ENCODE measurements around the gene IRX4.

The IRX4 gene

DNA sequence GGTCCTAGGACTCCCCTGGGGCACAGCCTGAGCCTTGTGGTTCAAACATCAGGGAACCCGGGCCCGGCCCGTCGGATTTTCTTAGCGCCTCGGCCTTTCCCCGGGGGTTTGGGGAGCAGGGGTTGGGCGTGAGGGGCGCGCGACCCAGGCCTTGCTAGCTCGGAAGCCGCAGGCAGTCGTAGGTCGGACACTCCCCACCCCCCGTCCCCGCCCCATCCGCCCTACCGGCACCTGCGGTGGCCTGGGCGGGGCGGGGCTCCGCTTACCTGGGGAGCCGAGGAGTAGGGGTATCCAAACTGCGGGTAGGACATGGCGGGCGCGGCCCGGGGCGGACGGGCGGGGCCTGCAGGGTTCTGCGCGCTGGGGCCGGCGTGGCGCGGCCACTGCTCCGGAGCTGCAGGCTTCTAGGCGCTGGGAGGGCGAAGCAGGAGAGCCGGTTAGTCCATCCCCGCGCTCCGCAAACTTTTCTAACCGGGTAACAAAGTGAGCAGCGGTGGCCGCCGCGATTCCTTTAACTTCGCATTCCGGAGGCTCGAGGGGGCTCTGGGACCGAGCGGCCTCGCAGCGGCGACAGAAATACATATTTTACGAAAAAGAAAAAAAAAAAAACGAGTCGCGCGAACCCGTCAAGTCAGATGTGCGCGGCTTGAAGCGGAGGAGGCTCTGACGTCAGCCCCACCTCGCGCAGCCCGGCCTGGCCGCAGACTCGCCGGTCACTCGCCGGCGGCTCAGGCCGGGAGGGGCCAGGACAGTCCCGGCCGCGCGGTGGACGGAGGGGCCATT lies at the start of gene IRX4:
Gene IRX4, minus strand, starts transcription at position 589 of the 783 bp plus-strand sequence. Its CDS starts 278 bp downstream, at position 311.
- DNase-seq, result peak; percentile 44

DNA sequence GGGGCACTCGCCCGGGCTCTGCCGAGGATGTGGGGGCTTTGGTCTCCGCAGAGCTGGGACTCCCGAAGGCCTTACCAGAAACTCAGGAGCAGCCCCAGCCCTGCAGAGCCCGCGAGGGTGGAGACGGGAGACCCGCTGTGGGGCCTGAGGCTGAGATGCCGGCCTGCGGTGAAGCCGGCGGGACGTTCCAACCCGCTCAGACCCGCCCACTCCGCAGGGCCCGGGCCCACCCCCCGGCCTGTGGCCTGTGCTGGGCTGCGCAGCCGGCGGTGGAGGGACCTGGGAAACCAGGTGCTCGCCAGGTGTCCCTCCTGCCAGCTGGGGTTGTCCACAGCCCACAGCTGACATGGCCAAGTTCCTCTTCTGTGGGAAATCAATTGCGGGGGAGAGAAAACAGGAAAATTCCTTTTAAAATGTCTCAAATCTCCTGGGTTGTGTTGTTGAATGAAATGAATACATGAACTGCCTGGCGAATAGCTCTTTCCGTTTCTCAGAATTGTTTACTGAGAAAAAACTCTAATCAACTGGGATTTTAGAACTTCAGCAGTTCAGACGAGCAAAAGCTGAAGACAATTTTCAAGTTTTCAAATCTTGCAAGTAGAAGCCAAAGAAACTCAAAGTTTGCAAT lies 49.0 kb upstream of the IRX4 start:
- no peak for DNase-seq

DNA sequence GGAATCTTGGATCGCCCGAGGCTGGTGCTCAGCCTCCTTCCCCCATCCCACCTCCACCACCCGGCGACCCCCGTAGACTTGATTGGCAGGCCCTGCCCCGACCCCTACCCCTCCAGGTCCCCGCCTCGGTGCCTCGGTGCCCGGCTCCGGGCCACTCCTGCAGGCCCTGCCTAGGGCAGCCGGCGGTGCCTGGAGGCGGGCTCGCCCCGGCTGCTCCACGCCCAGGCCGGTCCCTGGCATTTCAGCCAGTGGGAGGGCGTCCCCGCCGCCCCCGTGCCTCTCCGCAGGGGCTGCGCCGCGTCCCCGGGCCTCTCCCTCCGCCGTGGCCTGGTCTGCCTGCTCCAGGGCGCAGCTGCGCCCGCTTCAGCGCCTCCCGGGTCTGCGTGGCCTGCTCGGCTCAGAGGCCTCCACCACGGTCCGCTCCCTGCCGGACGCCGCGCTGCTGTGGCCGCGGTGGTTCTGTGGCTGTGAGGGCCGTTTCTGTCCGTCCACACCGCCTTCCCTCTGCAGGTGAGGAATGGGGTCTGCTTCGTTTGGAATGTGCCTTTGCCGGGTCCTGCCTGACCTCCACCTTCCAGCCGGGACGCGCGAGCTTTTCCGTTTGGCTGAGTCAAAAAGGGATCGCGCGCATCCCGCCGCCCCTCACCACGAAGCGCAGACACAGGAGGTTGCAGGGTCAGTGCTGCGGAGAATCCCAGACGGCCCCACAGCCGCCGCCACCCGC lies 48.3 kb upstream of the IRX4 start:
- no peak for DNase-seq

DNA sequence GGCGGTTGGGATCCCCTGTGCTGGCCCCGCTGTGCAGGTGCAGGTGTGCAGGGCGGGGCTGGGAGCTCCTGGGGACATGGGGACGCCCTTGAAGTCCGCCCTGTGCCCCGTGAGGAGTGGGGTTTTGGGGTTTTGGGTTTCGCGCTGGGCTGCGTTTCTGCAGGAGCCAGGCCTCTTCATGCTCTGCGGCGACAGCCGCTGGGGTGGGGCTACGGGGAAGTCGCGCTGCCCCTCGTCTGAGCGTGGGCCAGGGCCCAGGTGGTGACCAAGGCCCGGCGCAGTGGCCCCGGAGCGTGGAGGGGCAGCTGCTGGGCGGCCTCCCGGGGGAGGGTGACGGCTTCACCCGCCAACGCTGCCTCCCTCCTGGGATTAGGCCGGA lies 47.8 kb upstream of the IRX4 start:
- no peak for DNase-seq

DNA sequence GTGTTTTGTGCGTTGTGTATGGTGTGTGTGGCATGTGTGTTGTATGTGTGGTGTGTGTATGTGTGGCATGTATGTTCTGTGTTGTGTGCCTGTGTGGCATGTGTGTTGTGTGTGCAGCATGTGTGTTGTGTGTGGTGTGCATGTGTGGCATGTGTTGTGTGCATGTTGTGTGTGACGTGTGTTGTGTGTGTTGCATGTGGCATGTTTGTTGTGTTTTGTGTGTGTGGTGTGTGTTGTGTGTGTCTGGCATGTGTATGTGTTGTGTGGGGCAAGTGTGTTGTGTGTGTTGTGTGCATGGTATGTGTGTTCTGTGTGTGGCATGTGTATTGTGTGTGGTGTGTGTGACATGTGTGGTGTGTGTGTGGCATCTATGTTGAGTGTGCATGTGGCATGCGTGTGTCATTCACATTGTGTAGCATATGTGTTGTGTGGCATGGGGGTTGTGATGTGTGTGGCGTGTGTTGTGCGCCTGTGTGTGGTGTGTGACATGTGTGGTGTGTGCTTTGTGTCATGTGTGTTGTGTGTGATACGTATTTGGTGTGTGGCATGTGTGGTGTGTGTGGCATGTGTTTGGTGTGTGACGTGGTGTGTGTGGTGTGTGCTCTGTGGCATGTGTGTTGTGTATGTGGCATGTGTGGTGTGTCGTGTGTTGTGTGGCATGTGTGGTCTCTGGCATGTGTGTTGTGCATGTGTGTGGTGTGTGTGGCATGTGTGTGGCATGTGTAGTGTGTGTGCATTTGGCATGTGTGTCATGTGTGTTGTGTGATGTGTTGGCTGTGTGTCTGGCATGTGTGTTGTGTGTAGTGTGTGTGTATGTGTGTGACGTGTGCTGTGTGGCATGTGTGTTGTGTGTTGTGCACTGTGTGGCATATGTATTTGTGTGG lies 46.6 kb upstream of the IRX4 start:
- DNase-seq, result no peak

DNA sequence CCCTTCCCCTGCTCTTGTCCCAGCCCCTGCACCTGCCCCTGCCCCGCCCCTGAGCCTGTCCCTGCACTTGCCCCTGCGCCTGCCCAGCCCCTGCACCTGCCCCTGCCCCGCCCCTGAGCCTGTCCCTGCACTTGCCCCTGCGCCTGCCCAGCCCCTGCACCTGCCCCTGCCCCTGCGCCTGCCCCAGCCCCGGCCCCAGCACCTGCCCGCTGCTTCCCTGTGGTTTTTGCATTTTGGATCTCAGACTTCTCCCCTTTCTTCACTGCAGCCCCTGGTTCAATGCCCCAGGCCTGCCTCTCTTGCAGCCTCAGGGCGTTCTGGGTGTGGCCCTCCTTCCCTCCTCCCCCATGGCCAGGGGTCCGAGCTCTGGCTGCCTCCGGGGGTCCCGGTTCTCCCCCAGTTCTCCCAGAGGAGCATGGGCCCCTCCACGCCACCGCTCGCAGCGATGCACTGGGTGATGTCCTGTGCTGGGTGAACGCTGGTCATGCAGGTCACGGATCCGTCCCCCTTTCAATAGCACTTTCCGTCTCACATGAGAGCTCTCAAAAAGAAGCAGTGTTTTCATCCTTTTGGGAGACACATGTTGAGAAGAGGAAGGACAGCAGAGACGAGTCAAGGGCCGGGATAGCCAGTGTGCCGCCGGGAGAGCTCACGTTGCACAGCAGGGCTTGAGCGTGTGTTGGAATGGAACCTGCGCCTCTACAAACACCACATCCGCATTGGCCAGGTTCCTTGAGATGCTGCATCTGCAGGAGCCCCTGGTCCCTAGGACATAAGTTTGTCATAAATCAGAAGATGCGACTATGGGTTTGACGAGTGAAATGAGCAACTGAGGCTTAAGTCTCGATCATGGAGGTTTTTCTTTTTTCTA lies 44.0 kb upstream of the IRX4 start:
- no peak for DNase-seq

DNA sequence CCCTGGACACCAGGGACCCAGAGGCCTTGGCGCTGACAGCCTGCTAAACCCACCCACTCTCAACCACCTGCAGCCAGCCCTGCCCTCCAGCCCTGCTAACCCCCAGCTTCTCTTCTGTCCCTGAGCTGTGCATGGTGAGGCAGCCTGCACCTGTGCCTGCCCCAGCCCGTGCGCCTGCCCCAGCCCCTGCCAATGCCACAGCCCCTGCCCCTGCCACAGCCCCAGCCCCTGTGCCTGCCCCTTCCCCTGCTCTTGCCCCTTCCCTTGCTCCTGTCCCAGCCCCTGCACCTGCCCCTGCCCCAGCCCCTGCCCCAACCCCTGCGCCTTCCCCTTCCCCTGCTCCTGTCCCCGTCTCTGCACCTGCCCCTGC lies 43.3 kb upstream of the IRX4 start:
- no peak for DNase-seq

DNA sequence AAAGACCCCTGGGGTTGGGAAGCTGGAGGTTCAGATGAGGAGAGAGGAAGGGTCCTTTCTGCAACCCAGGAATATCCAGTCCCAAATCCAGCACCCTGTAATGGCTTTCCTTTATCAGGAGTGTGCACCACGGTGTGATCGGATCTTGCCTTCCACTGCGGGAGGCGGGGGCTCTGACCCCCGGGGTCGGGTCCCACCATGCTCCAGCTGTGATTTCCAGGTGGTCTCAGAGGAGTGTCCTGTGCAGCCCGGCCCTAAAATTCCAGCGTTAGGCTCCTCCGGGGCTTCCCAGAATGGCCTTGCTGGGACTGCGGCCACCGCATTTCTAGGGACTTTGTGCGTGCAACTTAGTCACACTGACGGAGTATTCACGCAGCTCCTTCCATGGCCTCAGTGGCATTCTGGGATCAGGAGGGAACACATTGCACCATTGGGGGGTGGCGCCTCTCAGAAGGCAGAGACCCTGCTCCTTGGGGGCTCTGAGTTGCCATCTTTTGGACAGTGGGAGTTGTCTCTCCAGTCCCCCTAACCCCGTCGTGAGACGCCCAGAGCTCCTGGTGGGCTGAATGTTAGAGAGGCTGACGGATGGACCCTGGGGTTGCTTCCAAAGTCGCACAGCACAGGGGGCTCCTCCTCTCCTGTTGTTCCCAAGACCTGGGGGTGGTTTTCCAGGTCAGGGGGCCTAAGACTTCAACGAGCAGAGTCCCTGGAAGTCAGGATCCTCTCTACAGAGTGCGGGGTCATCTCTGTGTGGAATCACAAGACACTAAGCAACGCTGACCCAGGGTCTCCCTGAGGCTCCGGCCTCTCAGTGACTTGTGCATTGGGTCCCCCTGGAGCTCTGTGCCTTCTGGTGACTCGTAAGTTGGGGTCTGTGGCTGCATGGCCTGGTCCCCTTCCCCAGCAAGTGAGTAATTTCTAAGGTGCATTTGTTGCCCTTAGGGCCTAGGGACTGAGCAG lies 42.7 kb upstream of the IRX4 start:
- no peak for DNase-seq

DNA sequence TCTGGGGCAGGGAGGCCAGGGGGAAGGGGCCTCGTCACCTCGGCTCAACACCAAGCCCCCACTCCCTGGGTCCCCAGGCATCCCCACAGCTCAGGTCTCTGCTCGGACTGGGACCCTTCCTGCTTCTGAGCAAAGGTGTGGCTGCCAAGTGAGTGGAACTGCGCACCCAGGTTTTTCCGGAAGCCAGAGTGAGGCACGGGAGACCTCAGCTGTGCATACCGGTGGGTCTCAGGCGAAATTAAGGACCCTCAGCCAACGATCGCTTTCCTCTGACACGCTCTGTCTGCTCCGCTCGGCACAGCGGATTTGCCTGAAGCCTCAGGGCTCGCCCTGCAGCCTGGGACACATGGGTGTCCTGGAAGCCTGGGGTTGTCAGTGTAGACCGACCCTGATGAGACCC lies 41.0 kb upstream of the IRX4 start:
- DNase-seq, result no peak

DNA sequence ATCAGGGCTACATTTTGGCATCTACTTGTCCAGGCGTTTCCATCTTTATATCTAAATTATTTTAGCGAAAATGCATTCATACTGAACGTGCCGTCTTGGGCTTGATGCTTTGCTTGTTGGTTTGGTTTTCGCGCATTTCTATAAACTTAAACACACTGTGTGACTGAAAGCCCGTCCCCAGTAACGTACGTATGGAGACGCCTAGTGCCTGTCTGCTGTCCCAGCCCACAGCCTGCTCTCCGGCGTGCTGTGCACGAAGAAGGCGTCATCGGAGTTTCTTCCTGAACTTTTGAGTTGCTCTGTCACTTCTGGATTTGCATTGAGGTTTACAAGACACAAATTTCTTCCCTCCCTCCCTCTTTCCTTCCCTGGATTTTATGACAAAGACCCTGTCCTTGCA lies 40.6 kb upstream of the IRX4 start:
- DNase-seq, result no peak

DNA sequence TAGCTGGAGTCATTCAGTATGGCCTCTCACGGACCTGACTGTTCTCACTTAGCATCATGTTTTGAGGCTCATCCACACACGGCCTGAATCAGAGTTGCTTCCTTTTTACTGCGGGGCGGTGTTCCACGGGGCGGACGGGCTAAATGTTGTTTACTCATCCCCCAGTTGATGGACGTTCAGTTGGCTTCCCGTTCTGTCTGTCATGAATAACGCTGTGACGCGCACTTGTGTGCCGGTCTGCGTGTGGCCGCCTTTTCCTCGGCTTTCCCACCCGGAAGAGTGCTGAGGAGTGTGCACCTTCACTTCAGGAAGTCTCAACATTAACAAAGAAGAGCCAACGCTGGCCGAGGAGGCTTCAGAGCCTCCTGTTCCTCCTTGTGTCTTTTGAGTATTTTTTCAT lies 39.0 kb upstream of the IRX4 start:
- DNase-seq, result no peak

DNA sequence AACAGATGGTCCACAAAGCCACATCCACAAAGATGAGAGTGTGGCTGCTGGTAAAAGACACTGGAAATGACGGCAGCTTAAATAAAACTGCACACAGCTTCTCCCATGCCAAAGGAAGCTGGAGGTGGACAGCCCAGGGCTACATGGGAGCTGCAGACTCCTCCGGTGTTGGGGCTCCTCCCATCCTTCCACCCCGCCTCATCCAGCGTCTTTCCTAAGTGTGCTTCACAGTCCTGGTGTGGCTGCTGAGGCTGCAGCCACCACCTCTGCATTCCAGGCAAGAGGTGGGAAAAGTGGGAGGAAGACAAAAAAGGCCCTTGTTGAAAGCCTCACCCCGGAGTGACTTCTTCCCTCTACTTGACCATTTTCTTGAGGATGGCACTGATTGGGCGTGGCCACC lies 37.0 kb upstream of the IRX4 start:
- DNase-seq, result no peak

DNA sequence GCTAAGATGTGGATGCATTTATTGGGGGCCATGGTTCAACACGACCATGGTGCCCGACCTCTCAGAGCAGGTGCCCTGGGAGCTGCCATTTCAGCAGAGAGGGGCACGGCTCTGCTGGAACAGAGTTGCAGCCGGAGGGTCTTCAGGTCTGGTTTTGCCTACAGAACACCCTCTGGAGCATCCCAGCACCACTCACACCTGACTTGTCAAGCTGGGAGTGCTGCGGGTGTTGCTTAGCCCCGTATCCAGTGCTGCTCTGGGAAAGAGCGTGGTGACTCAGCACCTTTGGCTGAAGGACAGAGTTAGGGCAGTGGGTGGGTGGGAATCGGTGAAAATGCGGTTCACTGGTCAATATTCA lies 36.5 kb upstream of the IRX4 start:
- DNase-seq, result no peak

DNA sequence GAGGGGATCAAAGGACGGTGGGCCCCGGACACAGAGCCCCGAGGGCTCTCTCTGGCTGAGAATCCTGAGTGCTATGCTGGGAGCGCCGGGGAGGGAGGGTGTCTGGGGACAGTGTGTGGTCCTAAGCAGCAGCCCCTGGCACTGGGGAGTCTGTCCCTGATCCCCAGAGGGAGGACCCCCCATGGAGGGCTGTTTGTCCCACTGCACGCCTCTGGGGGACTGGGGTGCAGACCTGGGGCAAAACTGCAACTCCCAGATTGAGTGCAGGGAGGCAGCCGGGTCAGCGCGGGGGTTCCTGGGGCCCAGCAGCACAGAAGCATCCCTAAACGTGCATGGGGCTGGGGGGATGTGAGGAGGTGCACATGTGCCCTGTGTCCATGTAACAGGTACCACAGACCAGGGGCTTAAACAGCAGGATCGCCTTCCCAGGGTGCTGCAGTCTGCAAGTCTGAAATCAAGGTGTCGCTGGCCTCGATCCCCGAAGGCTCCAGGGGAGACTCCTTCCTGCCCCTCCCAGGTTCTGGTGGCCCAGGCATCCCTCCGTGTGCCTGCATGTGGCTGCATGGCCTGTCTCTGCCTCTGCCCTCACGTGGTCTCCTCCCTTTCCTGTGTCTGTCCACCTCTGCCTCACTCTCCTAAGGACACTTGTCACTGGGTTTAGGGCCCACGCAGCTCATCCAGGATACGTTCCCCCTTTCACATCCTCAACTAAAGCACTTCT lies 35.9 kb upstream of the IRX4 start:
- DNase-seq, result no peak

DNA sequence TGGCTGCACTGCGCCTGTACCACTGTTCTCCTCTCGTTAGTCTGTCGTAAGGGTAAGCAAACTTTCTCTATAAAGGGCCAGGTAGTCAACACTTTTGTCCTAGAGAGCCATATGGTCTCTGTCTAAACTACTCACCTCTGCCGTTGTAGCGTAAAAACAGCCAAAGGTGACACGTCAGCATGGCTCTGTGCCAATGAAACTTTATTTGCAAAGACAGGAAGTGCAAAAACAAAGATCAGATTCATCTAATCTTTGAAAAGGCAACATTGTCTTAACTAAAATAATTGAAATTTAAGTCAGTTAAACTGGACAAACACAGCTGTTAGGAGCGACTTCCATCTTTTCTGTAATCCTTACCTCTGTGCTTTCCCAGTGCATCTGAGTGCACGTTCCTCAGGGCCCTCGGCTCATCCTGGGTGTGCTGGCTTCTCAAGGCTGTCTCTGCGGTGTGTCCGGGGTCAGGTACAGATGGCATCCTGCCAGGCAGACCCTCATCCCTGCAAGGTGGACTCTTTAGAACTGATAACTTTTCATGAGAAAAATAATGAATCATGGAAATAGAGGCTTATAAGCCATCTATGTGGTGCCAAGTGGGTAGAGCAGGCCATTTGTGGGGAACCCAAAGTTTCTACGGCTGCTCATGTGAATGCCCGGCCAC lies 35.2 kb upstream of the IRX4 start:
- DNase-seq, result peak; percentile 21

DNA sequence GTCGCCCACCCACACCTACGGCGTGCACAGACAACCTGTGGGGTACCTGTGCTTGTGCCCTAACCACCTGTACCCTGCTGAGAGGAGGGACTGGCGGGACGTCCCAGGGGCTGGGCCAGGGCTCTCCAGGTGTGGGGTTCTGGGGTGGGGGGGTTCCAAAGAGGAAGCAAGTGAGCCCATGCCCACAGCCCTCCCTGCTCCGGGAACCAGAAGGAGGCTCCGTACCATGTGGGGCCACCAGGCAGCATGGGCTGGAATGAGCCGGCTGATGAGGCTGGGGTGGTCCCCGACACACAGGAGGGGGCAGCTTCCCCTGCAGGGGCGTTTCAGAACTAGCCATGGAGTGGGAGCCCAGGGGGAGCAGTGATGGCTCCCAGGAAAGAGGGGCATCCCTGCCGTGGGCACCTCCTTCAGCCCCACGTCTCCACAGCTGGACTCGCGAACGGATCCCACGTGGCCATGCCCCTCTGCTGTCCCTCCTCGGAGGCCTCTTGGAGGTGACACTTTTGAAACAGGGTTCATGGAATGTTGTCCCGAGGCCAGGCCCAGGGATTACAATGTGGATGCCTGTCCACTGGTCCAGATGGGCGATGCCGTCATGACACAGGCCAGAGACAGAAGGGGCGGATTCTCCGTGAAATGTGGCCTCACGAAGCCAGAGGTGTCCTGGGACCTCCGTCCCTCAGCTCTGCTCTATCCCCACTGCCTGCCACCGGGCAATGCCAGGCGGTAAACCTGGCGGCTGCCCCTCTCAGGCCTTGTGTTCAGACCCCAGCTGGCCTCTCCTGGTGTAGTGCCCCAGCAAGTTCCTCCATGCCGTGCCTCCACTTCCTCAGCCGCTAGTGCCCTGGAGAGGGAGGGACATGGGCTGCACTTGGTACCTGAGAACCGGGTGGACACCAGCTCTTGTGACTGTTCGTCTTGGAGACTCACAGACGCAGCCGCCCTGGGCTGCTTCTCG lies 33.6 kb upstream of the IRX4 start:
- DNase-seq, result no peak

DNA sequence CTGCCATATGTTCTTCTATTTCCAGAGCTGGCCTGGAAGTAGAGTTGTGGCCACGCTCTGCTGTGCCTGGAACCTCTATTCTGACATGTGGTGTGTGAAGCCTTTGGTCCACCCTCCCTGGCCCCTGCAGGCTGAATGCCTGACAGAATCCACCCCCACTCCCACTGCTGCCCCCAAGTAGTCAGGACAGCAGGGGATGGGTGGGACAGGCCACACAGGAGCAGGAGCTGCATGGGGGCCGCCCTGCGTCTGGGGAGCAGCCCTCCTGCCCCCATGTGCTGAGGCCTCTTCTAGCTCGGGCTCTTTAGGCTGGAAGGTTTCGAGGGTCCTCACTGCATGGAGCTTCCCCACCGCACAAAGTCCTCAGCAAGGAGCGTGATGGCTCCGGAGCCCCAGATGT lies 32.6 kb upstream of the IRX4 start:
- no peak for DNase-seq

DNA sequence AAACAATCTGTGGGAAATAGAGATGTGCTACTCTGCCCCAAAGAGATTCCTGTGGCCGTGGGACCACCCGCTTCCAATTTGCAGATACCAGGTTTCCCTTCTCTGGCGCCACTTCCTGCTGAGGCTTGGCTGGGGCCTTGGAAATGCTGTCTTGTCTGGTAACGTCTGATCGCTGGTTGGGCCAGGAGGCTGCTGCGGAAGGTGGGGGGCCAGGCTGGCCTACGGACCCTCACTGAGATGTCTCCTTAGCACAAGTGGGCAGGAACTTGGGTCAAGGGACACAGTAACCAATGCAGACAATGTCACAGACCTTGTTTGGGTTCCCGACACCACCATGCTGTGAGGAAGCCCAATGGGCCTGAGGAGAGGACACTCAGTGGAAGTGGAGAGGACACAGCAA lies 31.7 kb upstream of the IRX4 start:
- DNase-seq, result no peak

DNA sequence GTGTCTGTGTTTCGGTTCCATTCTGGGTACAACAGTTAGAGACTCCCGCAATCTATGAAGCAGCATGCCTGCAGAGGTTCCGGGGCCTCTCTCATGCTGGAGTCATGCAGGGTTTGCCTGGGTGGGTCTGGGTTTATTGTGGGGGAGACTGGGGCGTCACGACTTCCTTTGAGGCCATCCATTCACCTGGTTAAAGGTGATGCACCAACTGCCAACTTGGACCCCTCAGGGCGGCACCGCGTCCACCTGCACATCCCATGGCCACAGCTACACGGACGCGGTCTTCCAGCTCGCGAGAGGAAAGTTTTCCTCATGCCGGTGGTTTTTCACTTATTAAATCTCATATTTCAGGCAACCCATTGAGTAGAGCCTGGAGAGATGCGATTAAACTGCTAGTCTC lies 30.9 kb upstream of the IRX4 start:
- no peak for DNase-seq
